Esophagus (tissue), 2 donors: ENCODE data around the gene OCA2. TPM values are rescaled to one million over a fixed set of nuclear protein-coding genes. Genes with fewer than 3 reads are reported as not detected.

Experiments
- H3K27ac ChIP-seq, 2 donors: one replicate each; pipeline ENCODE4 v1.5.1; 2013; ENCODE audit warnings: low read depth in 2 of 2, mild to moderate bottlenecking in 2 of 2, inconsistent platforms in 1 of 2, low read length in 1 of 2, moderate library complexity in 1 of 2
- H3K27me3 ChIP-seq, 2 donors: one replicate each; pipeline ENCODE4 v1.6.1; 2013; ENCODE audit warnings: low read length in 2 of 2, control low read depth in 1 of 2, mild to moderate bottlenecking in 1 of 2; ENCODE audit not compliant: insufficient read depth in 2 of 2, control insufficient read depth in 1 of 2
- H3K36me3 ChIP-seq, 2 donors: one replicate each; pipeline ENCODE4 v1.6.1; 2013; ENCODE audit warnings: low read length in 1 of 2; ENCODE audit not compliant: control insufficient read depth in 2 of 2, insufficient read depth in 2 of 2
- H3K4me1 ChIP-seq, 2 donors: one replicate each; pipeline ENCODE4 v1.6.1; 2013; ENCODE audit warnings: low read length in 1 of 2; ENCODE audit not compliant: control insufficient read depth in 2 of 2, insufficient read depth in 2 of 2
- H3K4me3 ChIP-seq, 2 donors: one replicate each; pipeline ENCODE4 v1.5.1; 2013; ENCODE audit warnings: low read length in 2 of 2, mild to moderate bottlenecking in 2 of 2, low read depth in 1 of 2, moderate library complexity in 1 of 2
- H3K9me3 ChIP-seq, 2 donors: one replicate each; pipeline ENCODE4 v1.6.1; 2013; ENCODE audit warnings: mild to moderate bottlenecking in 2 of 2, low read depth in 1 of 2, low read length in 1 of 2, moderate library complexity in 1 of 2; ENCODE audit not compliant: control insufficient read depth in 2 of 2, insufficient read depth in 1 of 2
- WGBS, 2 donors: extraction: QIAGEN DNeasy Blood & Tissue Kit; methylation state at CpG; one replicate each; pipeline ENCODE4 v1.1.7; 2013; 5-methylcytosine and 5-hydroxymethylcytosine counted together
- polyA plus RNA-seq, 2 donors: library from polyadenylated mRNA; stranded (reverse); fragments of 200-250 nt; gene quantifications; one replicate each; pipeline ENCODE4 v1.2.3, GENCODE V29; 2013
- donor health status: healthy with polysubstance abuse.
- donor health status: Bipolar disorder and iron deficiency.

Gene OCA2
- polyA plus RNA-seq, 2 donors = 1.1 to 1.2 TPM

DNA sequence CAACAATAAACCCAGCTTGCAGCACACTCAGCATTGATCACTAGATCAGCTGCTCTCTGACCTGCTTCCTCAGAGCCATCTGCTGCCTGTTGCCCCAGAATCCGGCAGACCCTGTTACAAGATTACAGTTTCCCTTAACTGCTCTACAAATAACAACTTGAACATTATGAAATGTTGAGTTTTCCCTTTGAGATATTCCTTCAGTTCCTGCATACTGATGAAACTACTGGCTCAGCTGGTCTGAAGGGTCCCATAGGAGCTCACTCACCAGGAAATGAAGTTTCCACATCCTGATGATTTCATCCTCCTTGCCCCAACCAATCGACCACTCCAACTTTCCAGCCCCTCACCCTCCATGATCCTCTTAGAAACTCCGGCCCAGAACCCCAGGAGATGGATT lies 281.9 kb downstream of the OCA2 start:
- no peak overlapping the region for H3K27ac ChIP-seq
- no peak overlapping the region for H3K4me3 ChIP-seq
- peaks cover 0 to 3% of the 10 kb centered on the region in 2 donors for H3K9me3 ChIP-seq
- no peaks in the 10 kb centered on the region for H3K36me3 ChIP-seq
- H3K27me3 ChIP-seq = no peaks in the 10 kb centered on the region
- 75 to 78% methylated on average over 3 of the region's 3 CpGs for WGBS, 2 donors
- H3K4me1 ChIP-seq = no peaks in the 10 kb centered on the region

DNA sequence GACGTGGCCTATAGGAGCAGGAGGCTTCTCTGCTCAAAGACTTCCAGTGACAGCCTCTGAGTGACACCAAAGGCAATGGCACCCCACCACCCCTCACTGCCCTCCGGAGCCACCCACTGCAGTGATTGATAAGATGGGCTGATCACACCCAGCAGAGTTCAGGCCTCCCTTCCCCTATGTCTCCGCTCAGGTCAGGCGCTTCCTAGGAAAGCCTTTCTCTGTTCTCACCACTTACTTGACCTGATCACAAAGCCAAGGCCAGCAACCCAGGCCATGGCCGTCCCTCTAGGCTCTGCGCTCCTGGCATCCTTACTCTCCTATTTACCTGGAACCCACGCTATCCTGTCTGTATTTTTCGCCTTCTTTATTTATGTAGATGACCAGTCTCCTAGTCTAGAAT lies 282.3 kb downstream of the OCA2 start:
- Histone ChIP-seq H3K27ac (no peak overlapping the region), H3K9me3 (peaks cover 0 to 3% of the 10 kb centered on the region in 2 donors), H3K4me1 (no peaks in the 10 kb centered on the region), H3K27me3 (no peaks in the 10 kb centered on the region), H3K4me3 (no peak overlapping the region), H3K36me3 (no peaks in the 10 kb centered on the region)
- WGBS, 2 donors = 89 to 91% methylated on average over 8 of the region's 8 CpGs

DNA sequence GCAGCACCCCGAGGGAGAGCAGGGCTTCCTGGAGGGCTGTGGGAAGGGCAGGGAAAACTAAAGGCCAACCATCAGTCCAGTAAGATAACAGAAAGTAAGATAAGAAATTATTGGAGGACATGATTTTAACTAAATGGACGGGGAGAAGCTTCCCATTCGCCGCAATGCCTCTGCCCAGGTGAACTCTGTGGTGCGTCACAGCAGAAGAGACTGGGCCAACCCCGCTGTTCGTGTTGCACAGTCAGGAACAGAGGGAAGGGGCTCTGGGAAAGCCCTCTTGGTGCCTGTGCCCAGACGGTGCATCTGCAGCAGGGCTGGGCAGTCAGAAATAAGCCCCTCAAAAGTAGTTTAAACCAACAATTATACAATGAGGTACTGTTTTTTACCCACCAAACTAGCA lies 284.1 kb downstream of the OCA2 start:
- Histone ChIP-seq H3K9me3 (peaks cover 0 to 3% of the 10 kb centered on the region in 2 donors), H3K27ac (no peak overlapping the region), H3K36me3 (no peaks in the 10 kb centered on the region), H3K4me1 (no peaks in the 10 kb centered on the region), H3K27me3 (no peaks in the 10 kb centered on the region), H3K4me3 (no peak overlapping the region)
- 84 to 85% methylated on average over 8 of the region's 8 CpGs for WGBS, 2 donors

DNA sequence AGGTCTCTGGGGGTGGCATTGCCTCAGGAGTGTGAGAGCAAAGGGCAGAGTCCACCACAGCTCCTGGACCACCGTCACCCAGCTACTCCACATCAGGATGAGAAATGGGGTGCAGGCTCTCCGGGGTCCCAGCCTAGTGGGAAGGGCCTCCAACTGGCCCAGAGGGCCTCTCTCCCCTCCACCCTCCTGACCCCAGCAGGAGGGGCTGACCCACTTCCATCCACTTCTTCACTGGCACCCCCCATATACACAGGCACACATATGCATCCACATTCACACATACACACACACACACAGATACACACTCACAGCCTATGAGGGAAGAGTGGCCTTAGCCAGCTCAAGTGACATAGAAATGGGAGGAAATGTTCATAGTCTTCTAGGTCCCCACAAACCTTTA lies 286.0 kb downstream of the OCA2 start:
- Histone ChIP-seq H3K4me1 (no peaks in the 10 kb centered on the region), H3K27ac (no peak overlapping the region), H3K36me3 (no peaks in the 10 kb centered on the region), H3K4me3 (no peak overlapping the region), H3K27me3 (no peaks in the 10 kb centered on the region), H3K9me3 (peaks cover 0 to 3% of the 10 kb centered on the region in 2 donors)
- WGBS, 2 donors = 82 to 90% methylated on average over 2 of the region's 2 CpGs

DNA sequence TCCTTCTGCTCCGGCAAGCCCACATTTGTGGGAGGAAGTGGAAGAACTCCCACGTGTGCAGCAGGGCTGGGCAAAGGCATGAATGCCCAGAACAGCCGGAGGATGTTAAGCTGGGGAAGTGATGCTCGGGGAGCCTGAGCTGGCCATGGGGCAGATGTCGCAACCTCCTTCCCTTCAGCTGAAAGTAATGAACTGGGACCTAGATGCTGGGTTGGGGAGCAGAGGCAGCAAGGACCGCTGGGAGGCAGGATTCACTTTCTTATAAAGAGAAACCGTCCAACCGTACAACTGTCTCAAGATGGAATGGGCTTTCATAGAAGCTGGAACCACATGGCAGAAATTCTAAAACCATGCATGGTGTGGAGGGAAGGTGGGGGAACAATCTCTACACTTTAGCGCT lies 290.9 kb downstream of the OCA2 start:
- H3K9me3 ChIP-seq = peaks cover 6 to 10% of the 10 kb centered on the region in 2 donors
- no peak overlapping the region for H3K27ac ChIP-seq
- H3K27me3 ChIP-seq = no peaks in the 10 kb centered on the region
- H3K4me3 ChIP-seq = no peak overlapping the region
- H3K36me3 ChIP-seq = no peaks in the 10 kb centered on the region
- no peaks in the 10 kb centered on the region for H3K4me1 ChIP-seq
- 84% methylated on average over 9 of the region's 9 CpGs for WGBS, 2 donors

DNA sequence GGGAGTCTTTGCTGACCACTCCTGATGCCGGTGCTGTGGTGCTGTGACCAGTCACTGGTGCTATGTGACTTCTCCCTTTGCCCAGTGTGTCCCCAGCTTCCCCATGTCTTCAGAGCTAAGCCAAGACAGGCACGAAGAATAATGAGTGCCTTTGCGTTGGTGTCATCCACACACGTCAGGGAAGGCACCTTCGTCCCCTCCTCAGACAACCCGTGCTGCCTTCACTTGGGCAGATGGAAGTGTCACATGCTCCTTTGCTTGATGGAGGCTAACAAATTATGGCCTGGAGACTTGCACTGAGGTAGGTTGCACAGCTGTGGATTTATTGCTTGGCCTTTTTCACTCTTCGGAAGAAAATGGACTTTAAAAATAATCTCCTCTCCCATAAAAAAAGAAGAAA lies 291.8 kb downstream of the OCA2 start:
- WGBS, 2 donors = 85 to 90% methylated on average over 7 of the region's 7 CpGs
- Histone ChIP-seq H3K27ac (no peak overlapping the region), H3K4me1 (no peaks in the 10 kb centered on the region), H3K4me3 (no peak overlapping the region), H3K27me3 (no peaks in the 10 kb centered on the region), H3K9me3 (peaks cover 6 to 10% of the 10 kb centered on the region in 2 donors), H3K36me3 (no peaks in the 10 kb centered on the region)

DNA sequence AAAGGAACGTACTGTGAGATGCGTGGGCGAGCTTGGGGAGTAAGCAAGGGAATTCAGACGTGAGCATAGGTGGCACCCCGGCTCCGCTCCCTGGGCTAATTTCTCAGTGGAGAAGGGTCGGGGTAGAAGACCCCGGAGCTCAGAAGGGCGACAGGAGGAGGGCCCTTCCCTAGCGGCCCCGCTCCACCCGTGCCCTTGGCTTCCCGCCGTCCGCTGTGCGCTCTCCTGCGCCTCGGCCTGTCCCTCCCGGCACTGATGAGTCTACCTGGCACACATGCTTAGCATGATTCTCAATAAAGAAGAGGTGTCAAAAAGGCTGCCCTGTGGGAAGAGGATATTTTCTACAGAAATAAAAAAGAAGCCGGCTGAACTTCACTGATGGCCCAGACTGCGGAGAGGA lies 292.7 kb downstream of the OCA2 start:
- H3K9me3 ChIP-seq = peaks cover 6 to 10% of the 10 kb centered on the region in 2 donors
- 95 to 97% methylated on average over 21 of the region's 21 CpGs for WGBS, 2 donors

DNA sequence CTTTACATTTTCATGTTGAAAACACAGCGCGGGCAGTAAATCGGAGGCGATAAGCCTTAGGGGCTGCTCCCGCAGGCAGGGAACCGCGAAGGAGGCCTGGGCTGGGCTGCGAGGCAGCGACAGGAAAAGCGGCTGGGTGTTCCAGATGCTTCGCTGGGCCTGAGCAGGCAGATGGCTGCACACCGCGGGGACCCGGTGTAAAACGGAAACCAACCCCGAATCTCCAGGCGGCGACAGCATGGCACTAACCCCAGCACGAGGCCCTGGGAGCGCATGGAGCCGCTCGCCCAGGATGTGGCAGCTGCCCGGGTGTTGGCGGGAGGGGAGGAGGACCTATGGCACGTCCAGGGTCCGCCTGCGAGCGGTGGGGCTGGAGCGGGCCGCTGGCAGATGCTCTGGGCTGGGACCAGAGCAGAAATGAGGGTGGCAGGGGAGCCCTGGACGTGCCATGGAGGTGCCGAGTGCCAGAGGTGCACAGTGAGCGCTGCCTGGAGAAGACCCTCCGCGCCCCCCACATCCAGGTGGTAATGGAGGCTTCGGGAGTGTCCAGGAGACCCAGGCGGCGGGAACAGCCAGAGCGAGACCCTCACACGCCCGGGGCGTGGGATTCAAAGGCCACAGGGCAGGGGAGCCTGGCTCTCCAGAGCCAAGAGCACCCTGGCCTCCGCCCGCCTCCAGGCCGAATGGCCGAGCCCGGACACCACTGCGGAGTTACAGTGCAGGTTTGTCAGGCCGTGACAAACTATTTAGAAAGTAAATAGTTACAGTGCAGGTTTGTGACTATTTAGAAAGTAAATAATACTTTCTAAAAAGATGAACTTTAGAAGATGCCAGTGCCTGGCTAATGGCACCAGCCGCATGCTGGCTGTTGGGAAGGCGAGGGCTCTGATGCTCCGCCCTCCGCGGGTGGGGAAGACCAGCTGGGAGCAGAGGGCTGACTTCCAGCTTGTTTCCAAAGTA lies 293.6 kb downstream of the OCA2 start:
- Histone ChIP-seq H3K9me3 (peaks cover 6 to 10% of the 10 kb centered on the region in 2 donors), H3K4me1 (no peaks in the 10 kb centered on the region)
- WGBS, 2 donors = 93 to 95% methylated on average over 54 of the region's 54 CpGs

More for the DNA sequence above, 292.7 kb downstream of the OCA2 start:
- H3K4me1 ChIP-seq = no peaks in the 10 kb centered on the region
- H3K27ac ChIP-seq = no peak overlapping the region
- no peak overlapping the region for H3K4me3 ChIP-seq
- no peaks in the 10 kb centered on the region for H3K27me3 ChIP-seq
- H3K36me3 ChIP-seq = no peaks in the 10 kb centered on the region

DNA sequence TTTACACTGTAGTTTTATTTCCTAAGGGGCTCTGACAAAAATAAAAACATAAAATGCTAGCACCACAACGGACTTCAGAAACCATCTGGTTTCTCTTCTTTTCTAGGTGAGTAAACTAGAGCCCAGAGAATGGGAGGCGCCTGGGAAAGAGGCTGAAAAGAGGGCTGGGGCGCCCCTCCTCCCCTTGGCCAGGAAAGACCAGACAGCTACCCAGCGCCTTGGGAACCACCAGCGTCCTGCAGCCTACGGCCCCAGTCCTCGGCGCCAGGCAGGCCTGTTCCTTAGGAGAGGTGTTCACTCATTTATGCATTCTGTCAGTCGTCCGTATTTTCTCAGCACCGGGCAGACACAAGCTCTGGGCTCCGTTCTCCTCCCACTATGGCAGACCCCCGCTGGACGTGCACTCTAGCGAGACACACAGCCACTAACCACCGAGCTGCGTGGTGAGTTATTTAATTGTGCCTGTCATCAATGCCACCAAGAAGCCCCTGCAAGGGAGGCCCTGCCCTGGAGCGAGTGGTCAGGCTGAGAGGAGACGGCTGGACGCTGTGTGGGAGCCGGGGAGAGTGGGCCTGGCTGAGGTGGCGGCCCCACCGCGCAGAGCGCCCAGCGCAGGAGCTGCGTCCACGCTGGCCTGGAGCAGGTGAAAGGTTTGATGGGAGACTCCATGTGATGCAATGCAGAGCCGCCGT lies 294.4 kb downstream of the OCA2 start:
- H3K36me3 ChIP-seq = no peaks in the 10 kb centered on the region
- H3K4me1 ChIP-seq = no peaks in the 10 kb centered on the region
- no peaks in the 10 kb centered on the region for H3K27me3 ChIP-seq
- H3K9me3 ChIP-seq = peaks cover 6 to 10% of the 10 kb centered on the region in 2 donors
- H3K27ac ChIP-seq = no peak overlapping the region
- no peak overlapping the region for H3K4me3 ChIP-seq
- WGBS, 2 donors = 92 to 93% methylated on average over 30 of the region's 30 CpGs

More for the DNA sequence above, 293.6 kb downstream of the OCA2 start:
- H3K27ac ChIP-seq = no peak overlapping the region
- no peak overlapping the region for H3K4me3 ChIP-seq
- H3K36me3 ChIP-seq = no peaks in the 10 kb centered on the region
- H3K27me3 ChIP-seq = no peaks in the 10 kb centered on the region
